ENCODE results near the gene KRT1. TPM values are rescaled to one million over a fixed set of nuclear protein-coding genes. Genes with fewer than 3 reads are reported as not detected.

Gene KRT1
- total RNA-seq, 1 donor from 2014 or later, result not detected

DNA sequence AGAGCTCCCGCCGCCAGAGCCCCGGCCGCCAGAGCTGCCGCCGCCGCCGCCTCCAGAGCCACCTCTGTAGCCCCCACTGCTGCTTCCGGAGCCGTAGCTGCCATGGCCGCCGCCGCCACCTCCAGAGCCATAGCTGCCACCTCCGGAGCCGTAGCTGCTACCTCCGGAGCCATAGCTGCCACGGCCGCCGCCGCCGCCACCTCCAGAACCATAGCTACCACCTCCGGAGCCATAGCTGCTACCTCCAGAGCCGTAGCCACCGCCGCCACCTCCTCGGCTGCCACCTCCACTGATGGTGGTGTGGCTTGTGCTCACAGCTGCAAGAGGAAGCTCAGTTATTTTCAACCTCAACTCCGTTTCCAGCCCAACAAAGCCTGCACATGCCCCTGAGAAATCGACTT, 4.9 kb downstream of the KRT1 start:
- Mint-ChIP-seq H3K4me1 (ENCODE audit: unreplicated experiment) (no peaks in the 10 kb centered on the region), H3K9me3 (ENCODE audit: unreplicated experiment) (no peaks in the 10 kb centered on the region), H3K4me3 (ENCODE audit: unreplicated experiment) (no peak overlapping the region), H3K27ac (ENCODE audit: unreplicated experiment) (no peak overlapping the region), H3K36me3 (ENCODE audit: low read depth, unreplicated experiment) (no peaks in the 10 kb centered on the region), H3K27me3 (ENCODE audit: unreplicated experiment) (peaks cover 4% of the 10 kb centered on the region)
- TF ChIP-seq, protein P1, sequence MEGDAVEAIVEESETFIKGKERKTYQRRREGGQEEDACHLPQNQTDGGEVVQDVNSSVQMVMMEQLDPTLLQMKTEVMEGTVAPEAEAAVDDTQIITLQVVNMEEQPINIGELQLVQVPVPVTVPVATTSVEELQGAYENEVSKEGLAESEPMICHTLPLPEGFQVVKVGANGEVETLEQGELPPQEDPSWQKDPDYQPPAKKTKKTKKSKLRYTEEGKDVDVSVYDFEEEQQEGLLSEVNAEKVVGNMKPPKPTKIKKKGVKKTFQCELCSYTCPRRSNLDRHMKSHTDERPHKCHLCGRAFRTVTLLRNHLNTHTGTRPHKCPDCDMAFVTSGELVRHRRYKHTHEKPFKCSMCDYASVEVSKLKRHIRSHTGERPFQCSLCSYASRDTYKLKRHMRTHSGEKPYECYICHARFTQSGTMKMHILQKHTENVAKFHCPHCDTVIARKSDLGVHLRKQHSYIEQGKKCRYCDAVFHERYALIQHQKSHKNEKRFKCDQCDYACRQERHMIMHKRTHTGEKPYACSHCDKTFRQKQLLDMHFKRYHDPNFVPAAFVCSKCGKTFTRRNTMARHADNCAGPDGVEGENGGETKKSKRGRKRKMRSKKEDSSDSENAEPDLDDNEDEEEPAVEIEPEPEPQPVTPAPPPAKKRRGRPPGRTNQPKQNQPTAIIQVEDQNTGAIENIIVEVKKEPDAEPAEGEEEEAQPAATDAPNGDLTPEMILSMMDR (IDR thresholded peaks at IDR 0.05; ENCODE audit: unreplicated experiment), result no peak
- no peak for DNase-seq (ENCODE audit: low spot score)

DNA sequence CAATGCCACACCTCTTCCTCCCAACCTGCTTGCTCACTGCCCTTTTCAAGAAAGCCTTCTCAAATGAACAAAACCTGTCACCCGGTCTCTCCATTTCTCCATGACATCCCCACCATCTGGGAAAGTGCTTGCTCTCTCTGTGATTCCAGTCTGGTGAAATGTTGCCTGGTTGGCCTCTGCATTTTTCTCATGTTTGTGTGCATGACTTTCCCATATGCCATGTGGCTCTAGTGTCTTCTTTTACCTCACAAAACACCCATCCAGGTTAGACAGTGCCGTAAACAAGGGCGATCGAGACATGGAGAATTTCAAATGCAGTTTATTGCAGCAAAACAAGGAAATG, 5.8 kb downstream of the KRT1 start:
- Mint-ChIP-seq H3K9me3 (ENCODE audit: unreplicated experiment) (no peaks in the 10 kb centered on the region), H3K27me3 (ENCODE audit: unreplicated experiment) (peaks cover 4% of the 10 kb centered on the region), H3K36me3 (ENCODE audit: low read depth, unreplicated experiment) (no peaks in the 10 kb centered on the region), H3K27ac (ENCODE audit: unreplicated experiment) (no peak overlapping the region), H3K4me1 (ENCODE audit: unreplicated experiment) (no peaks in the 10 kb centered on the region), H3K4me3 (ENCODE audit: unreplicated experiment) (no peak overlapping the region)
- TF ChIP-seq, protein P1 (IDR thresholded peaks at IDR 0.05; ENCODE audit: unreplicated experiment), result no peak
- DNase-seq (ENCODE audit: low spot score), result no peak

DNA sequence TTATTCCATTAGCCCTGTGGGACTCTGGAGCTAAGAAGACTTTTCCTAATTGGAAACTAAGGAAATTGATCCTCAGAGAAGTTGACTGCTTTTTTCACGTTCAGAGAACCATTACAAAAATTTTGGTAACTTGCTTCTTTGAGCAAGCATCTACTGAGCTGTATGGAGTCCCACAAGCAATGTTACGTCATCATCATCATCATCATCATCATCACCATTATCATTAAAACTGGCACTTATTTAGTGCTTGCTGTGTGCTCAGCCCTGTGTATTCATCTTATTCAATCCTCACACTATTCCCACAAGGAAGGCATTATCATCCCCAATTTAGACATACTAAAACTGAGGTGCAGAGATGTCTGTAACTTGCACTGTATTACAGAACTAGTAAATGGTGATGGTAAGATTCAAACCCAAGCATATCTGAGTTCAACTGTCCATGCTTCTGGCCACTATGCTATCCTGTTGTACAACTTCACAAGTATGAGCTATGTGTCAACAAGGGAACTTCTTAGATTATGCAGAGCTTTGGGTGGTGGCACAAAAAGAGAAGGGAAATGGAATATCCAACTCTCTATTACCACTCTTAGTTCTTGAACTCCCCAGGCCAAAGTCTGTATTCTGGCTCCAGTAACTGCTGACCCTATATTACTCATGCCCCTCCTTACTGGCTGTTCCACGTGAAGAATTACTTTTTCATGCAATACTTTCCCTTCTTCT, 6.3 kb downstream of the KRT1 start:
- DNase-seq (ENCODE audit: low spot score), result no peak
- H3K9me3 Mint-ChIP-seq (ENCODE audit: unreplicated experiment), result no peaks in the 10 kb centered on the region
- TF ChIP-seq, protein P1 (IDR thresholded peaks at IDR 0.05; ENCODE audit: unreplicated experiment), result no peak
- peaks cover 4% of the 10 kb centered on the region for H3K27me3 Mint-ChIP-seq (ENCODE audit: unreplicated experiment)
- H3K36me3 Mint-ChIP-seq (ENCODE audit: low read depth, unreplicated experiment), result no peaks in the 10 kb centered on the region
- no peaks in the 10 kb centered on the region for H3K4me1 Mint-ChIP-seq (ENCODE audit: unreplicated experiment)
- no peak overlapping the region for H3K27ac Mint-ChIP-seq (ENCODE audit: unreplicated experiment)
- no peak overlapping the region for H3K4me3 Mint-ChIP-seq (ENCODE audit: unreplicated experiment)

GRCh38 chr12:52673217-52673616, 7.0 kb downstream of the KRT1 start:
- Mint-ChIP-seq H3K4me1 (ENCODE audit: unreplicated experiment) (no peaks in the 10 kb centered on the region), H3K4me3 (ENCODE audit: unreplicated experiment) (no peak overlapping the region), H3K36me3 (ENCODE audit: low read depth, unreplicated experiment) (no peaks in the 10 kb centered on the region), H3K27me3 (ENCODE audit: unreplicated experiment) (peaks cover 4% of the 10 kb centered on the region), H3K9me3 (ENCODE audit: unreplicated experiment) (no peaks in the 10 kb centered on the region), H3K27ac (ENCODE audit: unreplicated experiment) (no peak overlapping the region)
- DNase-seq (ENCODE audit: low spot score), result no peak
- TF ChIP-seq, protein P1 (IDR thresholded peaks at IDR 0.05; ENCODE audit: unreplicated experiment), result no peak

DNA sequence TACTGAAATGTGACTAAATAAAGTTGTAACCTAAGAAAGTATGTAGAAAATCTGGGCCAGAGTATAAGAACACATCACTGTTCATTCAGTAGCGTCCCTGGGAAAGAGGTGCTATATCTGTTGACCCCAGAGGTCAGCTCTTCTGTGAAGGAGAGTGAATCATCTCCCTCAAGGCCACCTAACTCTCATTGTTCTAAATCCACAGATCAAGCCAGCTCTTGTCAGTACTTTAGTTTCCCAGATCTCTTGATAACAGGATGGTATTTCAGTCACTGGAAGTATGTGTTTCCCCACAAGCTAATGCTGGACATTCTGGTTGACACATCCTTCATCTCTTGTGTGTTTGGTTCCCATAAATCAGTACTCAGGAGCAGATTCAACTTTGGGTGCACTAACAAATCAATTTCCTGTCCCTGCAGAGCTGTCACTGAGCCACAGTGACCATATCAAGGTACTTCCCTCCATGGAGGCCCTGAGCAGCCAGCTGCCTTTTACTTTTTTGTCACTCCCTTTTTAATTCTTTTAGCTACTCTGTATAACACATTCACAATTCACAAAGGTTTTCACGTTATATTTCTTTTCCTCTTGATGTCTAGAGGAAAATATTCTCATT, 7.8 kb downstream of the KRT1 start:
- Mint-ChIP-seq H3K9me3 (ENCODE audit: unreplicated experiment) (no peaks in the 10 kb centered on the region), H3K27me3 (ENCODE audit: unreplicated experiment) (peaks cover 4% of the 10 kb centered on the region), H3K4me1 (ENCODE audit: unreplicated experiment) (no peaks in the 10 kb centered on the region), H3K27ac (ENCODE audit: unreplicated experiment) (no peak overlapping the region), H3K36me3 (ENCODE audit: low read depth, unreplicated experiment) (no peaks in the 10 kb centered on the region), H3K4me3 (ENCODE audit: unreplicated experiment) (no peak overlapping the region)
- TF ChIP-seq, protein P1 (IDR thresholded peaks at IDR 0.05; ENCODE audit: unreplicated experiment), result no peak
- no peak for DNase-seq (ENCODE audit: low spot score)

All from endothelial cell (in vitro differentiated cells).